CD4-positive, alpha-beta T cell treated with Interleukin-12 subunit alpha and Interleukin-12 subunit beta, for 1 hour (primary cell): ENCODE results near the gene ARF6.
"Not testable (repeated sequence)": the region's sequence is repeated elsewhere in the genome, so short reads cannot be mapped to it uniquely, and the experiment has no call there.

Experiments used
- DNase-seq: peaks from one replicate; pipeline ENCODE4 v3.0.0-alpha.2; 2020

ARF6 gene

DNA sequence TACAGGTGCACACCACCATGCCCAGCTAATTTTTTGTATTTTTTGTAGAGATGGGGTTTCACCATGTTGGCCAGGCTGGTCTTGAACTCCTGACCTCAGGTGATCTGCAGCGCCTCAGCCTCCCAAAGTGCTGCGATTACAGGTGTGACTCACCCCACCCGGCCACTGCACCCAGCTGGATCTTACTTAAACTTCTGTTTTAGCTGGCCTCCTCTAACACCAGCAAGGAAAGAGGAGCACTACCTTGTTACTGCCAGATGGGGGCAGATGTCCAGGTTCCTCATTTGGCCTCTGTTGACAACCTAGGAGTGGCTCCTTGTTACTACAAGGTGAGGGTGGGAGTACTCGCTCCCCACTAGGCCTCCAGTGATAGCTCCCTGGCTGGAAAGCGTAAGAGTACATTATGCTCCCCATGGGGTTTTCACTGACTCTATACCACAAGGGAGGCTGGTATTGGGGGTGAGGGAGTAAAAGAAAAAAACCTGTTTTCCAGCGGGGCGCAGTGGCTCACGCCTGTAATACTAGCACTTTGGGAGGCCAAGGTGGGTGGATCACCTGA is 13.2 kb upstream of the ARF6 start:
- DNase-seq, result peak; percentile 78

DNA sequence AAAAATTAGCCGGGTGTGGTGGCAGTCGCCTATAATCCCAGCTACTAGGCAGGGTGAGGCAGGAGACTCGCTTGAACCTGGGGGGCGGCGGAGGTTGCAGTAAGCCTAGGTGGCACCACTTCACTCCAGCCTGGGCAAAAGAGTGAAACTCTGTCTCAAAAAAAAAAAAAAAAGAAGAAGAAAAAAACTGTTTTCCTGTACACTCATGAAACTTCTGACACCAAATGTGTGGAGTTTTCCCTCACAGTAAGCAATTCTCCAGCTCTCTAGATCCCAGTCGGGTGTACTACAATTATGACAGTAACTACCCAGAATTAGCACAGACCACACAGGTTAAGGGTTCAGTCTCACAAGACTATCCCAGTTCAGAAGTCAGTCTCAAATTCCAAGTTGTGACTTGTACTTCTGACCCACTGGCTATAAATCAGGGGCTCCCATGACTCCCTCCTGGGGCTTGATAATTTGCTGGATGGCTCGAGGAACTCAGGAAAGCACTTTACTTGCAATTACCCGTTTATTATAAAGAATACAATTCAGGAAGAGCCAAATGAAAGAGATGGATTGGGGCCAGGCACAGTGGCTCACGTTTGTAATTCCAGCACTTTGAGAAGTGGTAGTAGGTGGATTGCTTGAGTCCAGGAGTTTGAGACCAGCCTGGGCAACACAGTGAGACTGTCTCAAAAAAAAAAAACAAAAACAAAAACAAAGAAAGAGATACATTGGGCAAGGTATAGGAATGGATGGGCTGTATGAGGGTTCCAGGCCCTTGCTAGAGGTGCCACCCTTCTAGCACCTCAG is 12.4 kb upstream of the ARF6 start:
- no peak for DNase-seq

DNA sequence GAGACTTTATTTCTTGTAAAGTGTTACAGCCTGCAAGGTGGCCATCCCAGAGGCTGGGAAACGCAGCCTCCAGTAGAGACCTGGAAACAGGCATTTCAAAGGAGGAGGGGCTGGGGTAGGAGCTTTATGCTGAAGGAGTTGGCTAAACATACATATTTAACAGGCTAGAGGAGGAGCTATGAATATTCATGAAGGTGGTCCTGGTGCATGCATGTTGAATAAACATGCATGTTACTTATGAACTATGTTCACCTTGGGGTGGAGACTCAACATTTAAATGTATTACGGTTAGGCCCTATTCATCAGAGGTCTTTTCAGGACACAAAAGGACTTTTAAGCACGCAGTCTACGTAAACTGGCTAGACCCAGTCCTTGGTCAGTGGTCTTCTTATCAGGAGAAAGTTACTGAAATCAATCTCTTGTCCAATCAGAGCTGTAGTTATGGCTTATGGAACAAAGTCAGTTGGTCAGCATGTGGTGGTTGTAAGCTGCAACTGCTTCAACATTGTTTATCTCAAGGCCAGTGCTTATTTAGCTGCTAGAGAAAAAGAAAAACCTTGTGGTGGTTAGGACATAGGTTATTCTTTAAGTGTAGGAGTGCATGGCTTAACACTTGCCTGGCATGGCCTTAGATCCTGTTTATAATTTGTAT is 11.4 kb upstream of the ARF6 start:
- DNase-seq, result no peak

DNA sequence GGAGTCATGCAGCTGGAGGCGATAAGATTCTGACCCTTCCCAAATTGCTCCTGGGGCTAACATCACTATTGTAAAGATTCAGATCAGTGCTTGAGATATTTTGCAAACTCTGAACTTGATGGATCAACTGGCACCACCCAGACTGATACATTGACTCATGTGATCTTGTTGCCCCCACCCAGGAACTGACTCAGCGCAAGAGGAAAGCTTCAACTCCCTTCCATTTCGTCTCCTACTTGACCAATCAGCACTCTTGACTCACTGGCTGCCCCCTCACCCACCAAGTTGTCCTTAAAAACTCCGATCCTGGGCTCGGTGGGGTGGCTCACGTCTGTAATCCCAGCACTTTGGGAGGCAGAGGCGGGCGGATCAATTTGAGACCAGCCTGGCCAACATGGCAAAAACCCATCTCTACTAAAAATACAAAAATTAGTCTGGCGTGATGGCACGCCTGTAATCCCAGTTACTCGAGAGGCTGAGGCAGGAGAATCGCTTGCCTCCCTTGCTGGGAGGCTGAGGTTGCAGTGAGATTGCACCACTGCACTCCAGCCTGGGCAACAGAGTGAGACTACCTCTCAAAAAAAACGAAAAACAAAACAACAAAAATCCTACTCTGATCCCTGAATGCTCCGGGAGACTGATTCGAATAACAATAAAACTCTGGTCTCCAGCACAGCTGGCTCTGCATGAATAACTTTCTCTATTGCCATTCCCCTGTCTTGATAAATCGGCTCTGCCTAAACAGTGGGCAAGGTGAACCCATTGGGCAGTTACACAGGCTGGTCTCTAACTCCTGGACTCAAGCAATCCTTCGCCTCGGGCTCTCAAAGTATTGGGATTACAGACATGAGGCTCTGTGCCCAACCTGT is 9.8 kb upstream of the ARF6 start:
- DNase-seq, result no peak

DNA sequence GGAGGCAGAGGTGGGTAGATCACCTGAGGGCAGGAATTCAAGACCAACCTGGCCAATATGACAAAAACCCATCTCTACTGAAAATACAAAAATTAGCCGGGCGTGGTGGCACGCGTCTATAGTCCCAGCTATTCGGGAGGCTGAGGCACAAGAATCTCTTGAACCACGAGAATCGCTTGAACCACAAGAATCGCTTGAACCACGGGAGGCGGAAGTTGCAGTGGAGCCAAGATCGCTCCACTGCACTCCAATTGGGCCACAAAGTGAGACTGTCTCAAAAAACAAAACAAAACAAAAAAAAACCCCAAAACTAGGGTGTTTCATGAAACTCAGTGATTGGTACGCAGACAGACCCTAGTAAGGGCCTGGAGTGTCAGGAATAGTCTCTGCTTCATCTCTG is 6.4 kb upstream of the ARF6 start:
- DNase-seq, result no peak

DNA sequence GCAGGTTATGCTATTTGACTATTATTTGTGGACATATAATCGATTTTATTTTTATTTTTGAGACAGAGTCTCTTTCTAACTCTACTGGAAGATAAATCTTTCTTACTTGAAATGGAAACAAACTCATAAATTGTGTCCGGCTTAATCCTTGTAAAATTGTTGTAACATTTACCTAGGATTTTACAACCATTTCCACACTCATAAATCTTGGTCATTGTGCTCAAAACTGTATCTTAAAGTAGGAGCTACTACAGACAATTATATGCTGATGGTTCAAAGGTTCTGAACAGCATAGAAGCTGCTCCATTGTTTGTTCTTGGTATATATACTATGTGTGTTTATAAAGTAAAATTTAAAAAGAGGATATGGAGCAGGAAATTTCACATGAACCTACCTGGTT is 4.6 kb upstream of the ARF6 start:
- DNase-seq, result no peak

DNA sequence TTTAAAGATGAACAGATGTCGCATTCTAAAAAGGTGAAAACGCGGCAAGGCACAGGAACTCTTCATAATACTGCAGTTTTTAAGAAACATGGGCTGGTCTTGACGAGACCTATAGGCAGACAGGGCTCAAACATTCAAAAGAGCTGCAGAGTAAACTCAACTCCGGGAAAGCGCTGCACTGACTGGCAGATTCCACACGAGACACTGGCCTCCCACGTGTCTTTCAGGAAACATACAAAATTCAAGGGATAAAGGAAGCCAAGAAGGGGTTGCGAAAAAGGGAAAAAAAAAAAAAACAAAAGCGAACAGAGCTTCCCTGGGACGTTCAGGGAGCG is 614 bp upstream of the ARF6 start:
- peak; percentile 62 for DNase-seq

DNA sequence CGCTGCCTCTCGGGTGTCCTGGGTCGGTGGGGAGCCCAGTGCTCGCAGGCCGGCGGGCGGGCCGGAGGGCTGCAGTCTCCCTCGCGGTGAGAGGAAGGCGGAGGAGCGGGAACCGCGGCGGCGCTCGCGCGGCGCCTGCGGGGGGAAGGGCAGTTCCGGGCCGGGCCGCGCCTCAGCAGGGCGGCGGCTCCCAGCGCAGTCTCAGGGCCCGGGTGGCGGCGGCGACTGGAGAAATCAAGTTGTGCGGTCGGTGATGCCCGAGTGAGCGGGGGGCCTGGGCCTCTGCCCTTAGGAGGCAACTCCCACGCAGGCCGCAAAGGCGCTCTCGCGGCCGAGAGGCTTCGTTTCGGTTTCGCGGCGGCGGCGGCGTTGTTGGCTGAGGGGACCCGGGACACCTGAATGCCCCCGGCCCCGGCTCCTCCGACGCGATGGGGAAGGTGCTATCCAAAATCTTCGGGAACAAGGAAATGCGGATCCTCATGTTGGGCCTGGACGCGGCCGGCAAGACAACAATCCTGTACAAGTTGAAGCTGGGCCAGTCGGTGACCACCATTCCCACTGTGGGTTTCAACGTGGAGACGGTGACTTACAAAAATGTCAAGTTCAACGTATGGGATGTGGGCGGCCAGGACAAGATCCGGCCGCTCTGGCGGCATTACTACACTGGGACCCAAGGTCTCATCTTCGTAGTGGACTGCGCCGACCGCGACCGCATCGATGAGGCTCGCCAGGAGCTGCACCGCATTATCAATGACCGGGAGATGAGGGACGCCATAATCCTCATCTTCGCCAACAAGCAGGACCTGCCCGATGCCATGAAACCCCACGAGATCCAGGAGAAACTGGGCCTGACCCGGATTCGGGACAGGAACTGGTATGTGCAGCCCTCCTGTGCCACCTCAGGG is 679 bp downstream of the ARF6 start:
- DNase-seq, result peak; percentile 80

DNA sequence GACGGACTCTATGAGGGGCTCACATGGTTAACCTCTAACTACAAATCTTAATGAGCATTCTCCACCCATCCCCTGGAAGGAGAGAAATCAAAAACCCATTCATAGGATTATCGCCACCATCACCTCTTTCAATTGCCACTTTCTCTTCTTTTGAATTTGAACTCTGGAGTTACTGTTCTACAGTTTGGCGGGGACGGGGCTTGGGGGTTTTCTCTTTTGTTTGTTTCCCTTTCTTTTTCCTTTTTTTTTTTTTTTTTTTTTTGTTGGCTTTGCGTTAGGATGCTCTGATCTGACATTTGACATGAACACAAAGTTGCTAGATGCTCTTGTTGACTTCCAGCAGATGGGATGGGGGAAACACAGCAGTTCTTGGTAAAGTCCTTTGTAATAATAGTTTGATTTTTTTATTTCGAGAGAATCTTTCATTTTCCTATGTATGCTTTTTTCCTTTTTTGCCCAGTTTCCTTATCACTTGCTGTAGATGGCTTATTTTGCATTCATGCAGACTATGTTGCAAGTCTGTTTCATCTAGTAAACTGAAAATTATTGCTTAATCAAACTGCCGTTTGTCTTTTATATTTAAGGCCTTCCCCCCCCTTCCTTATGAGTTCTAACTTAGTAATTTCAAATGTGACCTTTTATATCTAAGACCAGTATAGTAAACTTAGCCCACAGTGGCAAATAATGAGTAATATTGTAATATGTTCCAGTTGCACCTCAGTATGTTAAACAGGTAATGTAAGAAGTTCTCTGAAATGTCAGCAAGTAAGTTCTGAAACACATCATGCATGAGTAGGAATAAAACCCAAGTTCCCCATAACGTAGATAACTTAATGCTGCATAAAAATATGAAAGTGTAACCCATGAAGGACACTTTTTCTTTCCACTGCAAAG is 1.6 kb downstream of the ARF6 start:
- peak; percentile 31 for DNase-seq

DNA sequence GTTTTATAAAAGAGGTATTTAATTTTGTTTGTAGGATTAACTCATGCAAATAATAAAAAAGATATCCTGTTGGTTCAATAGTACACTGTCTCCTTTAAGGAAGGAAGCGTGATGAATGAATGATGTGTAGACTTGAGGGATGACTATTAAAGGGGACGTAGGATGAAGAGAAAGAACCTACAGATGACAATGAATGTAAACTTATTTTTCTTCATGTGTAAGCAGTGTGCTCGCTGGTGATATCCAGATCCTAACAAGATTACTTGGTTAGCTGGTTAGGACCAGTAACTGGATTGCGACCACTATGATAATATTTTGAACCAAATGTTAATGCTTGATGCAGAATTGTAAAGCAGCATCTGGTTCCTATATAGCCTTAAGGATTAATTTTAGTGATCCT is 2.6 kb downstream of the ARF6 start:
- no peak for DNase-seq

DNA sequence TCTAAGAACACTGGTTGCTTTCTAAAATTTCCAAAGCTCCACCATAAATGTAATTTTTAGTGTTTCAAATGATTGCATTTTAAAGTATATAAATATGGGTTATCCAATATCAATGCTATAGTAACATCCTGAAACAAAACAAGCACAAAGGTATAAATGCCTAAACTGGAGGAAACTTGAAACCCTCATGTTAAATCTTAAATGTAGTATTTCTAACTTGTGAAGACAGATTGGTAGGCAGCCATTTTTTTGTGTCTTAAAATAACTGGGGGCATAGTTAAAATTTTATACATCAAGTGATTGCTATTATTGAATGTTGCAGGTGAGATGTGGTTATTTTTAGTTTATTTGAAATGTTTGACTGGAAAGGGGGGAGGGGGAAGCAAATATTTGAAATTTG is 3.4 kb downstream of the ARF6 start:
- not testable (repeated sequence) for DNase-seq

DNA sequence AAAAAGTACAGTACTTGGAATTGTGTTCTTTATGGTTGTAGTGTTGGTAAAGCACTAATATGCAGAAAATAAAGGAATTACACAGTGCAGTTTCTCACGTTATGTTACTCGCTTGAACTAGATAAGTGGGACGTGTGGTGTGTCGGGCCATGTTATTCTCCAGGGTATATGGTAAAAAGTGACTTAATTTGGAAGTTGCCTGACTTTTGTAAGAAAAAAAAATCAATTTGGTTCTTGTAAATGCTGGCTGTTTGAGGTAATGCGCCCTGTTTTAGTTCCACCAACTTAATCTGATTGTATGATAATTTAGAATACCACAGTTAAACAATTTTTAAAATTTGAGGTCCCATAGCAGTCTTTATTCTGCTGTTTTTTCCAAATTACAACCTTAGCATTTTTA is 4.1 kb downstream of the ARF6 start:
- no peak for DNase-seq

DNA sequence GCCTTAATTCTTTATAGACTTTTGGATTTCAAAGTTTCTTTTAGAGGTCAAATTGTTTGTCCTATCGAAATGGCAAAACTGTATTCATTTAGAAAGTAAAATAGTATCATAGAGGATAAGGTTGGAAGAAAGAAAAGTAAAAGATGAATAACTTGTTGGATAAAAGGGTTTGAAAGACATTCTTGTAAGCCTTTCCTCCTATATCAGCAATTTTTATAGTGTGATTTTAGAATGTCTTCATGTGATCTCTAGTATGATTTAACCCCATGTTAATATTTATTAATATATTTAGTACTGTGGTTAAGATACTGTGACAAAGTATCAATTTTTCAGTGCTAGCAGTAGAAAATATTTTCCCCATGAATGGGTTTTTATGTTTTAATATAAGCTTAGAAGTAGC is 4.5 kb downstream of the ARF6 start:
- DNase-seq, result no peak

DNA sequence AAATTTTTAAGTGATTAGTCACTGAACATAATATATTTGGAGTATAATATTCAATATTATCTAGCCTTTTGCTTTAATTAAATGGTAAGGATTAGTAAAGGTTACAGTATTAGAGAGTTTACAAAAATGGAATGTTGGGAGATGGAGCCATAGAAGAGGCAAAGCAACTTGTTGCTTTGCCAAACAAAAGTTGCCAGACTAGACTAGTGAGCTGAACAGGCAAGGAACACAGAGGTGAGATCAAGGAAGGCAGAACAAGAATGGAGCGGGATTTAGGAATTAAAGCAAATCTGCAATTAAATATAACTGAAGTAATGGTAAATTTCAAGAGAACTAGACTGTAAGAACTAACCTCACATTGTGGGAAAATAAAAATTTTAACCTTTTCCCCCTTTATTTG is 5.1 kb downstream of the ARF6 start:
- no peak for DNase-seq

DNA sequence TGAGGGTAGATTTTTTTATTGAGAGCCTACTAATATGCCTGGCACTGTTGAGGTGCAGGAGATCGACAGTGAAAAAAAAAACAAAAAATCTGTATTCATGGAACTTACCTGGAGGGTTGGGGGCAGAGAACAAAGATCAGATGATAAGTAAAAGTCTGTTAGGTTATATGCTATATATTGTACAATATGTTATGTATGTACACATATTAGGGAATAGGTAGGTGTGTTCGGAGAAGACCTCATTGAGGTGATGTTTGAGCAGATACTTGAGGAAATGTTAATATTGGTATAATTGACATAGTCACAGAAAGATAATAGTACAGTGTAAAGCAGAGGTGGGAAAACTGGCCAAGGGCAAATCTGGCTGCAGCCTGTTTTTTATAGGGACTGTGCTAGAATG is 5.6 kb downstream of the ARF6 start:
- no peak for DNase-seq

DNA sequence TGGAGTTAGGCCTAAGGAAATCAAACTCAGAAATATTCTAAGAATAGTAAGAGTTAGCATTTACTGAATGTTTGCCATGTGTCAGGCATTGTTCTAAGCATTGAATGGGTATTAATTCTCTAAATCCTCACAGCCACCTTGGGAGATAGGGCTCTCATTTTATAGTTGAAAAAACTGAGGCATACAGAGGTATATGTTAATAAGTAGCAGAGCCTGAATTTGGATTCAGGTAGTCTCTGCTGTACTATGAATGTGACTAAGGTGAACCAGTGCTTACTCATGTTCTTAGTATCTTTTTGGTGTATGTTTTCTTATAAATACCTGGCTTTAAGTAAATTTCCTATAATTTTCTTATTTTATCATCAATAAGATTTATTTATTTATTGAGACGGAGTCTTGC is 8.1 kb downstream of the ARF6 start:
- no peak for DNase-seq

DNA sequence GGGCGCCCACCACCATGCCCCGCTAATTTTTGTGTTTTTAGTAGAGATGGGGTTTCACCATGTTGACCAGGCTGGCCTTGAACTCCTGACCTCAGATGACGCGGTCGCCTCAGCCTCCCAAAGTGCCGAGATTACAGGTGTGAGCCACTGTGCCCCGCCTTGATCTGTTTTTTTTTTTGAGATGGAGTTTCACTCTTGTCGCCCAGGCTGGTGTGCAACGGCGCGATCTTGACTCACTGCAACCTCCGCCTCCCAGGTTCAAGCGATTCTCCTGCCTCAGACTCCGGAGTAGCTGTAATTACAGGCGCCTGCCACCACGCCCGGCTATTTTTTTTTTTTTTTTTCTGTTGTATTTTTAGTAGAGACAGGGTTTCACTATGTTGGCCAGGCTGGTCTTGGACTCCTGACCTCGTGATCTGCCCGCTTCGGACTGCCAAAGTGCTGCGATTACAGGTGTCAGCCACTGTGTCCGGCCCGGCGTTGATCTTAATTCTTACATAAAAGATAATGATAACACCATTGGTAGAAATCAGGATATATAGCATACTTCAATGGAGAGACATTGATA is 9.9 kb downstream of the ARF6 start:
- DNase-seq, result not testable (repeated sequence)

DNA sequence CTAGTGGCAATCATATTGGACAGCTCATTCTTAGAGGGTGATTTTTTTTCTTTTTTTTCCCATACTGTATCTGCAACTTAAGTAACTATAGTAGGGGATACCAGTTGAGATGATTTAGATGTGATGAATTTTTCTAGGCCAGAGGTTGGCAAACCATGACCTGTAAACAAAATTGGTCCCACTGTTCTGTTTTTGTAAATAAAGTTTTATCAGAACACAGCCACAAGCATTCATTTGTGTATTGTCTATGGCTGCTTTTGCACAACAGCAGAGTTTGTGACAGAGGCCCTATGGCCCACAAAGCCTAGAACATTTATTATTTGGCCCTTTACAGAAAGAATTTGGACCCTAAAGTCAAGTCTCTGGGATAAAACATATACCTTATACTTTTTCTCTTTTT is 11.4 kb downstream of the ARF6 start:
- DNase-seq, result no peak

DNA sequence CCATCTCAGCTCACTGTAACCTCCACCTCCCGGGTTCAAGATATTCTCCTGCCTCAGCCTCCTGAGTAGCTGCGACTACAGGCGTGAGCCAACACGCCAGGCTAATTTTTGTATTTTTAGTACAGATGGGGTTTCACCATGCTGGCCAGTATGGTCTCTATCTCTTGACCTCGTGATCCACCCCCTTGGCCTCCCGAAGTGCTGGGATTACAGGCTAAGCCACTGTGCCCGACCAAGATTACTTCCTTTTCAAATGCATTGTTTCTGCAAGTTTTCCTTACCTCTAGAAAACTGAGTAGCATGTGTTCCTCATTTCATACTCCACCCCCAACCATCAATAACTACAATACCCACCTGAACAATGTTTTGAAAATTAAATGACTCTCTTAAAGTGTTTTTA is 13.1 kb downstream of the ARF6 start:
- DNase-seq, result no peak

DNA sequence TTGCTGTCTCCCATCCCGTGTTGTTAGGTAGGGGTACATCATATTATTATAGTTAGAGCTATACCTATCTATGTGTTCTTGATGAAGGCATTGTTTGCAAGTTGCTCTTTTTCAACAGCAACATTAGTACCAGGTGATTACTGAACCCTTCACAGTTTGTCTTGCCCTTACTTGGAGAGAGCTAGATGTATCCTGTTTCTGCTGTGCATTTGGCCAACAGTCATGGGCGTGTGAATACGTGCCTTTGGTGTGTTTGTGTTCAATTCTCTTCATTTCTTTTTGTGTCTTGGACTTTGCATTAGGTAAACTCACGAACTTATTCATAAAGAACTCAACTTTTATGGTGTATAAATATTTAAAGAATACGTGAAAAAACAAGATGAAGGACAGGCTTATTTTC is 14.3 kb downstream of the ARF6 start:
- no peak for DNase-seq

DNA sequence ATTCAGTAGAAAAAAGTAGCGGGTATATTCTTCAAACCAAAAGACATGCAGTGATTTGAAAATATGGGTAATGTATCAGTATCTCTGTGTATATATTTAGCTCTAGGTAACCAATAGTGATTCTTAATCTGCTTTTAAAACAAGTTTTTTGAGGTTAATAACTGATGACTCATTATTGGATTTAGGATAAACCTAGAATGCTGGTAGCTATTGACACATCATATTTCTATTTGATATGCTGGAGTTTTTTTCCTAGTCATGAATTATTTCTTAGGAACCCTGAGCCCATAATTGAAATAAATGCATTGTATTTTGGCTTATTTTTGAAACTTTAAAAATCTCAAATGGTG is 15.5 kb downstream of the ARF6 start:
- no peak for DNase-seq
